ENCODE measurements around the gene SEMA5A. TPM values are rescaled to one million over a fixed set of nuclear protein-coding genes. Genes with fewer than 3 reads are reported as not detected.
A peak's percentile ranks its signal among the peaks of the same experiment; 100 is the strongest.

SEMA5A gene
- total RNA-seq, 1 donor from 2014 or later: 25.3 TPM

- ATAC-seq: no peak
- DNase-seq: no peak
- intact Hi-C loops (cut with micrococcal nuclease): no loop called here
Observed at GRCh38 chr5:9173281-9174048, 372.4 kb downstream of the SEMA5A start.

GRCh38 chr5:9170026-9170425 is 375.8 kb downstream of the SEMA5A start:
- intact Hi-C loops (cut with micrococcal nuclease): no loop called here
- ATAC-seq: no peak
- DNase-seq: no peak

- ATAC-seq (no peak), DNase-seq (no peak)
- intact Hi-C loops (cut with micrococcal nuclease): no loop called here
Observed at GRCh38 chr5:9169557-9169902, 376.3 kb downstream of the SEMA5A start.

- intact Hi-C loops (cut with micrococcal nuclease): no loop called here
- ATAC-seq: no peak
- DNase-seq: no peak
Observed at GRCh38 chr5:9168791-9169556, 376.9 kb downstream of the SEMA5A start.

GRCh38 chr5:9166202-9167112 is 379.4 kb downstream of the SEMA5A start:
- ATAC-seq: no peak
- intact Hi-C loops (cut with micrococcal nuclease): no loop called here
- no peak for DNase-seq

- no peak for ATAC-seq
- intact Hi-C loops (cut with micrococcal nuclease): no loop called here
Observed at GRCh38 chr5:9165546-9165945, 380.3 kb downstream of the SEMA5A start.

GRCh38 chr5:9160747-9161146 is 385.1 kb downstream of the SEMA5A start:
- intact Hi-C loops (cut with micrococcal nuclease): no loop called here
- DNase-seq: no peak
- ATAC-seq: no peak

More at GRCh38 chr5:9165546-9165945, 380.3 kb downstream of the SEMA5A start:
- DNase-seq: no peak

GRCh38 chr5:9157811-9158210 is 388.1 kb downstream of the SEMA5A start:
- DNase-seq (no peak), ATAC-seq (no peak)
- intact Hi-C loops (cut with micrococcal nuclease): no loop called here

GRCh38 chr5:9157020-9157419 is 388.9 kb downstream of the SEMA5A start:
- no peak for DNase-seq
- intact Hi-C loops (cut with micrococcal nuclease): no loop called here
- ATAC-seq: no peak

GRCh38 chr5:9156282-9156681 is 389.6 kb downstream of the SEMA5A start:
- intact Hi-C loops (cut with micrococcal nuclease): no loop called here
- DNase-seq: peak; percentile 35
- ATAC-seq: peak; percentile 71

- ATAC-seq: peak; percentile 86
Observed at GRCh38 chr5:9151684-9152427, 394.0 kb downstream of the SEMA5A start.

GRCh38 chr5:9149988-9150387 is 395.9 kb downstream of the SEMA5A start:
- intact Hi-C loops (cut with micrococcal nuclease): no loop called here
- ATAC-seq: no peak
- no peak for DNase-seq

More at GRCh38 chr5:9151684-9152427, 394.0 kb downstream of the SEMA5A start:
- intact Hi-C loops (cut with micrococcal nuclease): no loop called here
- no peak for DNase-seq

GRCh38 chr5:9148242-9148641 is 397.6 kb downstream of the SEMA5A start:
- ATAC-seq (no peak), DNase-seq (no peak)
- intact Hi-C loops (cut with micrococcal nuclease): no loop called here

GRCh38 chr5:9140711-9141110 is 405.2 kb downstream of the SEMA5A start:
- intact Hi-C loops (cut with micrococcal nuclease): no loop called here
- ATAC-seq (no peak), DNase-seq (no peak)

- intact Hi-C loops (cut with micrococcal nuclease): no loop called here
- no peak for DNase-seq
Observed at GRCh38 chr5:9140202-9140601, 405.7 kb downstream of the SEMA5A start.

GRCh38 chr5:9139344-9139743 is 406.5 kb downstream of the SEMA5A start:
- ATAC-seq (no peak), DNase-seq (no peak)
- intact Hi-C loops (cut with micrococcal nuclease): no loop called here

More at GRCh38 chr5:9140202-9140601, 405.7 kb downstream of the SEMA5A start:
- no peak for ATAC-seq

- DNase-seq (no peak), ATAC-seq (no peak)
- intact Hi-C loops (cut with micrococcal nuclease): no loop called here
Observed at GRCh38 chr5:9128136-9128535, 417.7 kb downstream of the SEMA5A start.

GRCh38 chr5:9126490-9126889 is 419.4 kb downstream of the SEMA5A start:
- ATAC-seq (no peak), DNase-seq (no peak)
- intact Hi-C loops (cut with micrococcal nuclease): no loop called here

GRCh38 chr5:9125852-9126251 is 420.0 kb downstream of the SEMA5A start:
- intact Hi-C loops (cut with micrococcal nuclease): no loop called here
- DNase-seq (no peak), ATAC-seq (no peak)
